GM12874 (cell line): ENCODE data around the gene OPCML.

Experiments used
- TF ChIP-seq, protein P1 (sequence below): IDR thresholded peaks from 2 replicates; pipeline ENCODE4 v1.5.1; 2011; ENCODE audit warnings: low read depth, mild to moderate bottlenecking, control low read depth, low read length, moderate library complexity; ENCODE audit not compliant: insufficient read depth

OPCML gene

DNA sequence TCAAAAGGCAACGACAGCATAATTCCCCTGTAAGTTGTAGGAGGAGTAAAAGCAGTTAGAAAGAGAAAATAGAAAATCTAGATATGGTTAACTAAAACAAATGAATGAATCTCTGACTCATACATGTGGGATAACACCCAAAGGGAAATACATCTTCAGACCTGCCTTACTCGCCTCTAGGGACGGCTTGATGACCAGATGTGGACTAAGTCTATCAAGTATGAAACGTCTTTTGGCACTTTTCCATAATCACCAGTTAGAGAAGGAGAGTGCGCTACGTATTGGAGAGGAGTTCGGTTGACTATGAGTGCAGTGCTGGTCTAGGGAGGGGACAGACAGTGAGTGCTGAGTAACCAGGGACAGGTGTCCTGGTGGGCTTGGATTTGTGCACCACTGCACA lies 459.9 kb downstream of the OPCML start:
- TF ChIP-seq, protein P1, sequence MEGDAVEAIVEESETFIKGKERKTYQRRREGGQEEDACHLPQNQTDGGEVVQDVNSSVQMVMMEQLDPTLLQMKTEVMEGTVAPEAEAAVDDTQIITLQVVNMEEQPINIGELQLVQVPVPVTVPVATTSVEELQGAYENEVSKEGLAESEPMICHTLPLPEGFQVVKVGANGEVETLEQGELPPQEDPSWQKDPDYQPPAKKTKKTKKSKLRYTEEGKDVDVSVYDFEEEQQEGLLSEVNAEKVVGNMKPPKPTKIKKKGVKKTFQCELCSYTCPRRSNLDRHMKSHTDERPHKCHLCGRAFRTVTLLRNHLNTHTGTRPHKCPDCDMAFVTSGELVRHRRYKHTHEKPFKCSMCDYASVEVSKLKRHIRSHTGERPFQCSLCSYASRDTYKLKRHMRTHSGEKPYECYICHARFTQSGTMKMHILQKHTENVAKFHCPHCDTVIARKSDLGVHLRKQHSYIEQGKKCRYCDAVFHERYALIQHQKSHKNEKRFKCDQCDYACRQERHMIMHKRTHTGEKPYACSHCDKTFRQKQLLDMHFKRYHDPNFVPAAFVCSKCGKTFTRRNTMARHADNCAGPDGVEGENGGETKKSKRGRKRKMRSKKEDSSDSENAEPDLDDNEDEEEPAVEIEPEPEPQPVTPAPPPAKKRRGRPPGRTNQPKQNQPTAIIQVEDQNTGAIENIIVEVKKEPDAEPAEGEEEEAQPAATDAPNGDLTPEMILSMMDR, result no peak

GRCh38 chr11:133070791-133071190 lies 461.5 kb downstream of the OPCML start:
- TF ChIP-seq, protein P1, result no peak

- TF ChIP-seq, protein P1, result no peak
Measured at GRCh38 chr11:133070021-133070713, 462.1 kb downstream of the OPCML start.

GRCh38 chr11:133065847-133066485 lies 466.3 kb downstream of the OPCML start:
- TF ChIP-seq, protein P1, result no peak

DNA sequence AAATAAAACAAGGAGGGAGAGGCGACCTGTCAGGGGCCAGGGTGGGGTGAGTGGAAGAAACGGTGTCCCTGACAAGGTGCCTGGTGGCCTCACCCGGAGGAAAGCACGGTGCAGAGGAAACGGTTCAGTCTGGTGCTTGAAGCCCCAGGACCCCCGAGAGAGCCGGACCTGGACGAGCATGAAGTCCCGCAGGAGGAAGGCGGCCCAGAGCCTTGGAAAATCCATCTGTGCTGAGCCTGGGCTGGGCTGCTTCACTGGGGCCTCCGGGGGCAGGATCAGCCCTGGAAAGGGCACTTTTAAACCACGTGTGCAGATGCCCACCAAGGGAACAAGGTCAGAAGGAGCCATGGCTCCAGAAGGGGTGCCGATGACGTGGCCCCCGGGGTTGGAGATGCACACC lies 467.3 kb downstream of the OPCML start:
- TF ChIP-seq, protein P1, result no peak

DNA sequence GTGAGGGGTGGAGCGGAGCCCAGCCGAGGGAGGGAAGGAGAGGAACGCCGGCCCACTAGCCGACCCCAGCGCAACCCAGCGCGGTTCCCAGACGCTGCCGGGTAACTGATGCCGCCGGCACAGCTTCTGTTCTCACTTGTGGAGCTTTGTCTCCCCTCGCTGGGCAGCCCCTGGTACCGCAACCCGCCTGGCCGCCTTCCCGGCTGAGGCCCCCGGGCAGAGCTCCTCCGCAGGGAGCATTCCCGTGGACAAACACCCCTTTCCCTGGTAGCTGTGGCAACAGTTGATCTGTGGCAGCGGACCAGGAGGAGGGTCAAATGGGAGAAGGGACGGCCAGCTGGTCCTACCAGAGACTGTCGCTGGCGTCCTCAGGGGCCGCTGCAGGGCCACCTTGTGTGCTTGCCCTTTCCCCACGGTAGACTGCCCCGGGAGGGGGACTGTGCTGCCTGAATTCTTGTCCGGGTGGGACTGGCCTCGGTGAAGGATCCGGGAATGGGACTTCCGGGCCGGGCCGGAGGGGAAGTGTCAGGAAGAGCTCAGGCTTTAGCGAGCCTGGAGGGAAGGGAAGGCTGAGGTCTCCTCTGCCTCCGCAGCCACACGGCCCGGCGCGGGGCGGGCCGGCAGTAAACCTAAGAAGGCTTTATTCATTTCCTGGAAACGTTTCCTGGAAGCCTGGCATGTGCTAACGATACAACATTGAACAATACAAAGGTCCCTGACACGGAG lies 468.0 kb downstream of the OPCML start:
- TF ChIP-seq, protein P1, result no peak

GRCh38 chr11:133058501-133058900 lies 473.8 kb downstream of the OPCML start:
- TF ChIP-seq, protein P1, result no peak
